ENCODE results near the gene KCND3. TPM values are rescaled to one million over a fixed set of nuclear protein-coding genes. Genes with fewer than 3 reads are reported as not detected.

KCND3 gene
- total RNA-seq, 1 donor from 2014 or later, result 0.31 TPM

- Mint-ChIP-seq H3K9me3 (no peaks in the 10 kb centered on the region), H3K36me3 (no peaks in the 10 kb centered on the region), H3K27me3 (ENCODE audit: low read depth) (peaks cover 21% of the 10 kb centered on the region), H3K27ac (no peak overlapping the region), H3K4me3 (no peak overlapping the region), H3K4me1 (peaks cover 26% of the 10 kb centered on the region)
- no peak for DNase-seq (ENCODE audit: low spot score in 2 of 2, unreplicated experiment in 2 of 2)
- no peak for TF ChIP-seq CTCF (IDR thresholded peaks at IDR 0.05; ENCODE audit: unreplicated experiment)
Observed at GRCh38 chr1:111751906-111752575, 237.4 kb downstream of the KCND3 start.

- Mint-ChIP-seq H3K27ac (no peak overlapping the region), H3K36me3 (no peaks in the 10 kb centered on the region), H3K9me3 (no peaks in the 10 kb centered on the region), H3K4me1 (peaks cover 18% of the 10 kb centered on the region), H3K4me3 (no peak overlapping the region), H3K27me3 (ENCODE audit: low read depth) (peaks cover 28% of the 10 kb centered on the region)
- no peak for TF ChIP-seq CTCF (IDR thresholded peaks at IDR 0.05; ENCODE audit: unreplicated experiment)
- no peak for DNase-seq (ENCODE audit: low spot score in 2 of 2, unreplicated experiment in 2 of 2)
Observed at GRCh38 chr1:111750856-111751255, 238.6 kb downstream of the KCND3 start.

GRCh38 chr1:111749628-111750027 lies 239.8 kb downstream of the KCND3 start:
- H3K36me3 Mint-ChIP-seq, result no peaks in the 10 kb centered on the region
- H3K4me1 Mint-ChIP-seq, result peaks cover 12% of the 10 kb centered on the region
- H3K9me3 Mint-ChIP-seq, result no peaks in the 10 kb centered on the region
- peaks cover 36% of the 10 kb centered on the region for H3K27me3 Mint-ChIP-seq (ENCODE audit: low read depth)
- TF ChIP-seq CTCF (IDR thresholded peaks at IDR 0.05; ENCODE audit: unreplicated experiment), result no peak
- DNase-seq (ENCODE audit: low spot score in 2 of 2, unreplicated experiment in 2 of 2), result no peak
- H3K27ac Mint-ChIP-seq, result no peak overlapping the region
- H3K4me3 Mint-ChIP-seq, result no peak overlapping the region

- Mint-ChIP-seq H3K9me3 (no peaks in the 10 kb centered on the region), H3K4me1 (peaks cover 11% of the 10 kb centered on the region), H3K27me3 (ENCODE audit: low read depth) (peaks cover 45% of the 10 kb centered on the region), H3K27ac (no peak overlapping the region), H3K4me3 (no peak overlapping the region), H3K36me3 (no peaks in the 10 kb centered on the region)
- TF ChIP-seq CTCF (IDR thresholded peaks at IDR 0.05; ENCODE audit: unreplicated experiment), result no peak
- no peak for DNase-seq (ENCODE audit: low spot score in 2 of 2, unreplicated experiment in 2 of 2)
Observed at GRCh38 chr1:111747947-111748346, 241.5 kb downstream of the KCND3 start.

- no peaks in the 10 kb centered on the region for H3K36me3 Mint-ChIP-seq
- H3K4me1 Mint-ChIP-seq, result peaks cover 11% of the 10 kb centered on the region
- no peaks in the 10 kb centered on the region for H3K9me3 Mint-ChIP-seq
- H3K27ac Mint-ChIP-seq, result no peak overlapping the region
- H3K4me3 Mint-ChIP-seq, result no peak overlapping the region
- DNase-seq (ENCODE audit: low spot score in 2 of 2, unreplicated experiment in 2 of 2), result no peak
- H3K27me3 Mint-ChIP-seq (ENCODE audit: low read depth), result peaks cover 50% of the 10 kb centered on the region
- peak; percentile 17 for TF ChIP-seq CTCF (IDR thresholded peaks at IDR 0.05; ENCODE audit: unreplicated experiment)
Observed at GRCh38 chr1:111747282-111747734, 242.2 kb downstream of the KCND3 start.
